Pancreas (tissue), 10 donors: ENCODE data around the gene NAV2. TPM values are rescaled to one million over a fixed set of nuclear protein-coding genes. Genes with fewer than 3 reads are reported as not detected.

Source experiments
- ATAC-seq, 4 donors: fragments of 200-7000 bp; cut with Tn5 transposase; one replicate each; pipeline versions ENCODE4 v1.8.0 to v1.9.1; 2020; ENCODE audit warnings: mild to moderate bottlenecking in 4 of 4, moderate library complexity in 4 of 4
- DNase-seq, 6 donors: peaks; one replicate each; pipeline ENCODE4 v3.0.0-alpha.2; 2020
- FAIRE-seq: peaks from 2 replicates; lab custom pipeline; 2012; peaks lifted over from hg19 to GRCh38; lab: Jason Lieb, UNC
- H3K27ac ChIP-seq, 4 donors: fragments of 200-600 bp; sonication (generic); 1 replicate in 3 of 4; 2 replicates in 1 of 4; pipeline versions ENCODE4 v1.5.0 to v1.8.0; 2020
- H3K27me3 ChIP-seq, 4 donors: fragments of 200-600 bp; one replicate each; pipeline ENCODE4 v1.8.0; 2021
- H3K36me3 ChIP-seq, 3 donors: fragments of 200-600 bp; sonication (generic) in 1 of 3; one replicate each; pipeline versions ENCODE4 v1.5.0 to v1.8.0; 2020 to 2021
- H3K4me1 ChIP-seq, 3 donors: fragments of 200-600 bp; one replicate each; pipeline ENCODE4 v1.8.0; 2021
- H3K4me3 ChIP-seq, 4 donors: fragments of 200-600 bp; sonication (generic) in 2 of 4; one replicate each; pipeline versions ENCODE4 v1.5.0 to v1.8.0; 2020 to 2021
- H3K9me3 ChIP-seq, 4 donors: fragments of 200-600 bp; one replicate each; pipeline ENCODE4 v1.8.0; 2021
- CTCF ChIP-seq, 4 donors: fragments of 200-600 bp; sonication (generic) in 3 of 4; IDR thresholded peaks; one replicate each; pipeline versions ENCODE4 v1.5.0 to v1.8.0; 2021; ENCODE audit warnings: antibody characterized with exemption in 4 of 4
- WGBS, 2 donors: extraction: QIAGEN DNeasy Blood & Tissue Kit; methylation state at CpG; one replicate each; pipeline ENCODE4 v1.1.7; 2013; 5-methylcytosine and 5-hydroxymethylcytosine counted together
- intact Hi-C, 3 donors: fragments of 100-400 bp; cut with DNase I; formaldehyde crosslinking; loops; one replicate each; pipeline versions ENCODE4 v1.11.1 to v1.14.2; 2022
- polyA plus RNA-seq, 2 donors: library from polyadenylated mRNA; stranded (reverse); fragments of 200-250 nt; gene quantifications; one replicate each; pipeline ENCODE4 v1.2.3, GENCODE V29; 2013
- total RNA-seq, 6 donors: library from RNA; stranded (reverse); fragmentation: NEBNext Ultra II Directional in 4 of 6; extraction: Animal tissue kit (Norgen Biotek cat#: 25700) in 4 of 6; gene quantifications; one replicate each; pipeline versions ENCODE4 v1.2.1 to v1.2.4, GENCODE V29; 2021 to 2023
- donor health status: healthy with polysubstance abuse.
- donor health status: DM: no; HTN: no; CAD: no; lungs with moderate emphysema.
- donor health status: DM: no; HTN: no; CAD: no.
- donor health status: control.
- donor health status: control.
- donor health status: Bipolar disorder and iron deficiency.
- donor health status: DM: yes; HTN: yes; CAD: no.
- donor health status: DM: no; HTN: no; CAD: no.
- donor health status: DM: no; HTN: no; CAD: no.
- donor health status: DM: yes; HTN: yes; CAD: no.

Gene NAV2
- total and polyA plus RNA-seq, 8 donors = 5.8 to 26.9 (median 16.3) TPM

GRCh38 chr11:19982774-19983495, 270.3 kb downstream of the NAV2 start:
- H3K9me3 ChIP-seq = no peaks in the 10 kb centered on the region
- intact Hi-C loops = no loop called here
- no peak for TF ChIP-seq CTCF (IDR thresholded peaks at IDR 0.05)
- no peaks in the 10 kb centered on the region for H3K36me3 ChIP-seq
- H3K27ac ChIP-seq = no peak overlapping the region
- FAIRE-seq = no peak
- no peak overlapping the region for H3K4me3 ChIP-seq
- no peaks in the 10 kb centered on the region for H3K27me3 ChIP-seq
- no peak for DNase-seq
- no peak for ATAC-seq
- H3K4me1 ChIP-seq = peaks cover 20 to 41% (median 31%) of the 10 kb centered on the region in 3 donors
- WGBS, 2 donors = 87 to 91% methylated on average over 5 of the region's 5 CpGs

DNA sequence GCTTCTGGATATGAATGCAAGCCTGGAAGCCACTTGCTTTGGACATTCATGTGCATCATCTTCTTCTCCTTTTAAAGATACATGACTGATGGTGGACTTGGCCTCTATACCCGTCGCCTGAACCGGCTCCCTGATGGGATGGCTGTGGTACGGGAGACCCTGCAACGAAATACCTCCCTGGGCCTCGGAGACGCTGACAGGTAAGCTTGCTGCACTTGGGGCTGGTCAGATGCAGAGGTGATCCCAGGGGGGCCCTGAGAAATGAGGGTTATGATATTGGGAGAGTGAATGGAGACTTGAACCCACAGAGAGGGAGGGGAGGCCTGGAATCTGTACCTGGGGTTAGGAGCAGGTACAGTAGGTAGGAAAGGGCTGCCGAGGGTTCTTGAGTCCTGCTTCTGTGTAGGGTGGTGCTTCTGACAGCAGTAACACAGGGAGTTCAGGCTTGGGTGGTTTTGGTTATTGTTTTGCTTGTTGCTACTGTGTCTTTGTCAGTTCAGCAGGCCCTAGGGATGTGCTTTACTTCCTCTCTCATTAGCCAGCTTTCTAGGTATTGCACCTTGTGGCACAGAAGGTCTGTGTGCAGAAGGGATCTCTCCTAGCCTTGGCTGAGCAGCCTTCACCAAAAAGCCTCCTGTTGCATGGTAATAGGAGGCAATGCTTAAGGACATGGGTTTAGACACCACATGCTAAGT, 271.6 kb downstream of the NAV2 start:
- no peak for TF ChIP-seq CTCF (IDR thresholded peaks at IDR 0.05)
- Histone ChIP-seq H3K4me3 (no peak overlapping the region), H3K27me3 (no peaks in the 10 kb centered on the region), H3K9me3 (no peaks in the 10 kb centered on the region), H3K27ac (no peak overlapping the region), H3K36me3 (no peaks in the 10 kb centered on the region), H3K4me1 (peaks cover 16 to 36% (median 31%) of the 10 kb centered on the region in 3 donors)
- ATAC-seq (no peak), DNase-seq (no peak), FAIRE-seq (no peak)
- intact Hi-C loops = no loop called here
- 94 to 95% methylated on average over 8 of the region's 8 CpGs for WGBS, 2 donors

DNA sequence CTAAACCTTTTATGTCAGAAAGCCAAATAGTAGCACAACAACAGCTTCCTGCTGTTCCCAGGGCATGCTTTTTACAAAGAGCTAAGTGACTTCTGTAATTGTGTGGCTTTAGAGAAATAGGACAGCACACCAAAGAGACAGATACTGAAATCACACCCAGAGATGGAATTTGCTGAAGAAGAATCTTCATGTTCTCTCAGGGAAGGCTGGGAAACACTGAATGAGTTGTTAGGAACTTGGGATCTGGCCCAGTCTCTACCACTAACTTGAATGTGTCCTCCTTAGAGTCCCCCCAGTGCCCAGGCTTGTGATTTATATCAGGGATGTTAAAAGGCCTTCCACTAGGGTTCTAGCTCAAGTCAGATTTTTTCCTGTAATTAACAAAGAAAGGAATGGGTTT, 272.5 kb downstream of the NAV2 start:
- Histone ChIP-seq H3K27ac (no peak overlapping the region), H3K4me3 (no peak overlapping the region), H3K4me1 (peaks cover 11 to 31% (median 31%) of the 10 kb centered on the region in 3 donors), H3K36me3 (no peaks in the 10 kb centered on the region), H3K9me3 (no peaks in the 10 kb centered on the region), H3K27me3 (no peaks in the 10 kb centered on the region)
- no peak for TF ChIP-seq CTCF (IDR thresholded peaks at IDR 0.05)
- ATAC-seq (no peak), FAIRE-seq (no peak), DNase-seq (no peak)
- intact Hi-C loops = no loop called here

DNA sequence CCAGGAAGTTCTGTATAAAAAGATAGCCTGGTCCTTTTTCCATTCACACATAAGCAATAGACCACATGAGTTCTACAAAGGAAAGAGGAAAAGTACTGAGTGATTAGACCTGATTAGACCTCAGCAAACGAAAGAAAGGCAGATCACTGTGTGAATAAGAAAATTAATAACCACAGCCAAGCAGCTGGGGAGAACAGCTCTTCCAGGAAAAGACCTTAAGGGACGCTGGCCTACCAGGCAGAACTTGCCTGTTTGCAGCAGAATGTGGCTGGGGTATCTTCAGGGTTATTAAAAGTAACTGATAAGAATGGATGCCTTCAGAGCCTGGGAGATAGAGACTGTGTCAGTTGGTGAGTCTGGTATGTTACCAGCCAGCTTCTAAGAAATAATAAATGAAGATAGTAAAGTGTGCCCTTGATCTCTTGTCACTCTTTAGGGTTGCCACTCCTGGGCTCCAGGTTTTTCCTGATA, 274.7 kb downstream of the NAV2 start:
- 12 to 18% methylated on average over 2 of the region's 2 CpGs for WGBS, 2 donors
- TF ChIP-seq CTCF (IDR thresholded peaks at IDR 0.05) = no peak
- intact Hi-C loops = no loop called here
- no peaks in the 10 kb centered on the region for H3K9me3 ChIP-seq
- peak in 3 of 4 donors; percentile 58 to 83 (median 77) for ATAC-seq
- no peak overlapping the region for H3K4me3 ChIP-seq
- FAIRE-seq = no peak
- H3K36me3 ChIP-seq = no peaks in the 10 kb centered on the region
- DNase-seq = no peak
- no peaks in the 10 kb centered on the region for H3K27me3 ChIP-seq
- H3K27ac ChIP-seq = peak overlapping the region in 3 of 4 donors; percentile 9 to 59 (median 57)
- H3K4me1 ChIP-seq = peaks cover 0 to 15% (median 9%) of the 10 kb centered on the region in 3 donors
